HG02763 (cell line): ENCODE data around the gene TGM2.

ENCODE experiments used
- ATAC-seq: cut with Tn5 transposase; IDR thresholded peaks from one replicate; pipeline ENCODE4 v1.9.1; 2021; ENCODE audit warnings: mild to moderate bottlenecking, moderate library complexity; ENCODE audit not compliant: unreplicated experiment

The TGM2 gene

GRCh38 chr20:38146628-38147027 is 18.4 kb downstream of the TGM2 start:
- ATAC-seq: no peak

DNA sequence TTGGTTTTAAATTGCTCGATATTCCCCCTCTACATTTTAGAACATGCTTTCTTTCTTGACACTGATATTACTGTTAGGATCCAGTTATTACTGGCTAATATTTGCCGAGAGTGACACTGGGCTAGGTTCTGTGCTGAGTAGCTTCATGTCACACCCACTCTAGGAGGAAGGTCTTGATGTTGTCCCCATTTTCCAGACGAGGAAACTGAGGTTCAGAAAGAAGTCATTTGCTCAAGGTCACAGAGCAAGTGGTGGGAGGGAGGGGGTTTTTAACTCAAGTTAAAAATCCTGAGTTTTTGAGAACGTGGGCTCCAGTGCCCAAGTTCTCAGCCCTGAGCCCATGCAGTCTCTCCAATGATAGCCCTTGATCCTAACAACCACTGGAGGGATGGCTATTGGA is 18.9 kb downstream of the TGM2 start:
- ATAC-seq: no peak

GRCh38 chr20:38145729-38146075 is 19.4 kb downstream of the TGM2 start:
- ATAC-seq: no peak

GRCh38 chr20:38144974-38145728 is 19.9 kb downstream of the TGM2 start:
- no peak for ATAC-seq

- no peak for ATAC-seq
These were observed 20.5 kb downstream of the TGM2 start for GRCh38 chr20:38144598-38144973.

DNA sequence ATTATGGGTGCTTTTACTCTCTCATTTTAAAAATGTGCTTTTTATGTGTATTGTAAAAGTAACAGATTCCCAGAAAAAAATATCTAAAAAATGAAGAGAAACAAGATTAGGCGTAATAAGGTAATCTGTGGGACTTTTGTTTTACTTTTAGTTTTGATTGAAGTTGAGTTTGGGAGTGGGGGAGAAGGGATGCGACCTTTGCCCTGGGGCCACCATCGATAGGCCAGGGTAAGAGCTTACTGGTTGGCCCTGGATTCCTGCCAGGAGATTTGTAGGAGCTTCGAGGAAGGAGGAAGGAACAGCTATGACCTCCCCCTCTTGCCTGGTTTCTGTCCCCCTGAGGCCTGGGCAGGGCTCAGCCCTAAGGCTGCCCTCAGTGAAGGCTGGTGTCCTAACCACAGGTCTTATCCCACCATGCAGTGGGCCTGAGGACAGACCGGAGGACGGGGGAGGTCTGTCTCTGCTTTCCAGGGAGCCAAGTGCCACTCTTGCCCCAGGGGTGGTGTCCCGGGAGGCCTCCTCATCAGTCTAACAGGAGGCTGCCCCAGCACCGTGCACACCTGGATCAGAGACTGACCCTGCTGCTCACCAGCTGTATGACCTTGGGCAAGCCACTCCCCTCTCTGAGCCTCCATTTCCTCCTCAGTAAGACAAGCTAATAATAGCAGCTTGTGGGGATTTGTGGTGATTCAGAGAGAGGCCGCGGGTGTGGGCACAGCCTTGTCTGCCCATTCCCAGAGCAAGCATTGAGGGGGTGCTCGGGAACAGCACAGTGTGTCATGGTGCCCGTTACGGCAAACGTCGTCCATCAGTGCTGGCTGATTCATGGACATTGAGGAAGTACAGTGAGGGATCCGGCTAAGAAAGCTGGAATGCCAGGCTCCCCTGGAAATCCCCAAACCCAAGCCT is 21.2 kb downstream of the TGM2 start:
- ATAC-seq: no peak

- ATAC-seq: no peak
These were observed 21.8 kb downstream of the TGM2 start for GRCh38 chr20:38143238-38143645.

- ATAC-seq: no peak
These were observed 23.1 kb downstream of the TGM2 start for GRCh38 chr20:38141889-38142494.

- no peak for ATAC-seq
These were observed 23.7 kb downstream of the TGM2 start for GRCh38 chr20:38141204-38141888.

DNA sequence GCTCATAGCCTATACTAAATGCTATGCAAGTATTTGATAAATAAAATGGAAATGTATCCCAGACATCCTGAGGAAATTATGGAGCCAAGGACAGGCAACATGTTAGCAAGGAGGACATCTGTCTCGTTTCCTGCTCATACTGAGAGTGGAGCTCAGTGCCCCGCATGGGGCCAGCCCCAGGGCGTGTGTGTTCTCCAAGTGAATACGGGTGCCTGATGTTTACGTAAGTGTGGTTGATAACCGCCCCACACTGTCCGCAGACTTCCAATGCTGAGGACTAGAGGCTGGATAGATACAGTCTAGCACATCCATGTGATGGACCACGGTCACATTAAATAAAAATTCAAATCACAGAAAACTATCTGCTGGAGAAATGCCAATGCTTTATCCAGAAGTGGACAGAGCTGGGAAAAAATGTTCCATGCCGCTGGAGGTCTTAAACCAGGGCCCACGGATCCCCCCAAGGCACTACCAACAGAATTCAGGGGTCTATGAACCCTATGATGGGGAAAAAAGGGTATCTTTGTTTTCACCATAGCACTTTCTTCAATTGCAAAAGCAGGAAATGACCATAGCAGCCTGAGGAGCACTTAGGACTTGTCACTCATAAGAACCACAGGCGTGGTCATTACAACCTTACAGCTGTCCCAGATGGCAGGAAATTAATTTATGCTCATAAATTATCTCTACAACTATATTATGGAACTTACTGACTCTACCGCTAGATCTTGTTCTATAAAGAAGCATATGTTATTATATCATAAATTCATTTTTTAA is 24.9 kb downstream of the TGM2 start:
- no peak for ATAC-seq

- no peak for ATAC-seq
These were observed 25.7 kb downstream of the TGM2 start for GRCh38 chr20:38139156-38139912.

DNA sequence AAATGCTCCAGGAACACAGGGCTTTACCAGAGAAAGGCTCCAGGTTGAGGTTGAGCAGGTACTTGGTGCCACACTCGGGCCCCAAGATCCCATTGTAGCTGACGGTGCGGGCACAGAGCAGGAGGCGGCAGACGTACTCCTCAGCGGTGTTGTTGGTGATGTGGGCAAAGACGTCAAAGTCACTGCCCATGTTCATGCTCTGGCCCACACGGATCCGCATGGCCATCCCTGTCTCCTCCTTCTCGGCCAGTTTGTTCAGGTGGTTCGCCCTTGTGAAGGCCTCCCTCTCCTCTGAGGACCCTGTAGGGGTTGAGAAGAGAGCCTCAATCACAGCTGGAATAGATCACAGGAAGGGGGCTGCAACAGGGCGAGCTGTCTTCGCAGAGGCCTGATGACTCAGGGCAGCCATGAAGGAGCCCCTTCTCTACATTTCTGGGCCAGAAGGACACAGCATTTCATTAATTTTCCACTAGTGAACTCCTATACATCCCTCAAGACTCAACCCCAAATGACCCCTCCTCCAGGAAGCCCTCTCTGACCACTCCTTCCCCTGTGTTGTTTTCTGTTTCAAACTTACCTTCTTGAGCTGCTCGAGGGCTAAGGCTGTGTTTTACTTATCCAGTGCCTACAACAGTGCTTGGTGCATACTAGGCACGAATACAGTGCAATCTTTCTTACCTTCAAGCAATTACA is 26.8 kb downstream of the TGM2 start:
- no peak for ATAC-seq

DNA sequence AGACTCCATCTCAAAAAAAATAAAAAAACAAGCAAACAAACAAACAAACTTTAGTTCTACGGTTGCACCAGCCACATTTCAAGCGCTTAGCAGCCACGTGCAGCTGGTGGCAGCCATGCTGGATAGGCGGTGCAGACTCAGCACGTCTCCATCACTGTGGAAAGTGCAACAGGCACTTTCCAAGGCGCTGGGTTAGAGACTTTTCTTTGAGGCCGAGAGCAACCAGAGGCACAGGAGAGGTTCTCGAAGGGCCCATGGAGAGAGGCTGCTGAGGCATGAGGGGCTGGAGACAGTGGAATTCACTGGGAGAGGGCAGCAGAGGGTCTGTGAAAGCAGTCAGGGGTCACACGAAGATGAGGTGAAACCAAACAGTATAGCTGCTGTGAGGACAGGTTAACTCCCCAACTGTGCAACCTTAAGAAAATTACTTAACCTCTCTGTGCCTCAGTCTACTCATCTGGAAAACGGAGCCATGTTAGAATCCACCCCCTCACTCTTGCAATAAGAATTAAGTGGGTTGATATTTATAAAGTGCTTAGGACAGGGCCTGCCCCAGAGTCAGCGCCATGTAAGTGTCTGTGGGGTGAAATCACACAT is 27.5 kb downstream of the TGM2 start:
- no peak for ATAC-seq

DNA sequence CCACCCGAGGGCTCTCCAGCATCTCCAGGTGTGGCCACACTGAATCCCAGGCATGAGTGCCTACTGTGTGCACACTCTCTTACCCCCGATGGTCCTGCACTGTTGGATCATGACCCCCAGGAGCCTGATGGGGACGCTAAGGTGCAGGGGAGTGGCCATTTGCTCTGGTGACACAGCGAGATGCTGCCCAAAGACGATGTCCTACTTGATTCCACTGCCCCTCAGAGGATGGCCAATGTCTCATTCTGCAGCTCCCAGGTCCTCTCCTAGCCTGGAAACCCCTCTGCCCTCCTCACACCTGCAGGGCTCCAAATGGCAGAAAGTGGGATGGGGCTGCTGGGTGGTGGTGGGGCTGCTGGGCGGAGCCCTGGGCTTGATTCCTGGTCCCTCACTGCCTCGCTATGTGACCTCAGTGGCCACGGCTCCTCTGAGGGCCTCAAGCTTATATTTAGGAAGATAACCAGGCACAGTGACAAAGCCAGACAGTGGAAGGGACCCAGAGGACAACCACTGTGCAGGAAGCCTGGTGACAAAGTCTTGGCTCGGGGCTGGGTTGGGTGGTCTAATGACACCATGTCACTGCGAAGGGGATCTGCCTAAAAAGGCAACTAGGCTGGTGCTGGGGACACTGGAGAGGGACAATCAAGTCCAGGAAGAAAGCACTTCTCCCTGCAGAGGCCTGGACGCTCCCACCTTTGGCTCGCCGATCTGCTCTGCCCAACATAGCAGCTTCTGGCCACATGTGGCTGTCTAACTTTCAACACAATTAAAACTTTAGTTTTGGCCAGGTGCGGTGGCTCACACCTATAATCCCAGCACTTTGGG is 28.4 kb downstream of the TGM2 start:
- no peak for ATAC-seq

- ATAC-seq: no peak
These were observed 29.2 kb downstream of the TGM2 start for GRCh38 chr20:38135651-38136420.

- no peak for ATAC-seq
These were observed 29.8 kb downstream of the TGM2 start for GRCh38 chr20:38135271-38135650.
